HG02840 (cell line): ENCODE measurements around the gene HCN4.
"Not testable (repeated sequence)": the region's sequence is repeated elsewhere in the genome, so short reads cannot be mapped to it uniquely, and the experiment has no call there.

Experiments used
- ATAC-seq: cut with Tn5 transposase; IDR thresholded peaks from one replicate; pipeline ENCODE4 v1.9.1; 2021; ENCODE audit warnings: mild to moderate bottlenecking, moderate library complexity, moderate number of reproducible peaks; ENCODE audit not compliant: unreplicated experiment, low FRiP score

The HCN4 gene

DNA sequence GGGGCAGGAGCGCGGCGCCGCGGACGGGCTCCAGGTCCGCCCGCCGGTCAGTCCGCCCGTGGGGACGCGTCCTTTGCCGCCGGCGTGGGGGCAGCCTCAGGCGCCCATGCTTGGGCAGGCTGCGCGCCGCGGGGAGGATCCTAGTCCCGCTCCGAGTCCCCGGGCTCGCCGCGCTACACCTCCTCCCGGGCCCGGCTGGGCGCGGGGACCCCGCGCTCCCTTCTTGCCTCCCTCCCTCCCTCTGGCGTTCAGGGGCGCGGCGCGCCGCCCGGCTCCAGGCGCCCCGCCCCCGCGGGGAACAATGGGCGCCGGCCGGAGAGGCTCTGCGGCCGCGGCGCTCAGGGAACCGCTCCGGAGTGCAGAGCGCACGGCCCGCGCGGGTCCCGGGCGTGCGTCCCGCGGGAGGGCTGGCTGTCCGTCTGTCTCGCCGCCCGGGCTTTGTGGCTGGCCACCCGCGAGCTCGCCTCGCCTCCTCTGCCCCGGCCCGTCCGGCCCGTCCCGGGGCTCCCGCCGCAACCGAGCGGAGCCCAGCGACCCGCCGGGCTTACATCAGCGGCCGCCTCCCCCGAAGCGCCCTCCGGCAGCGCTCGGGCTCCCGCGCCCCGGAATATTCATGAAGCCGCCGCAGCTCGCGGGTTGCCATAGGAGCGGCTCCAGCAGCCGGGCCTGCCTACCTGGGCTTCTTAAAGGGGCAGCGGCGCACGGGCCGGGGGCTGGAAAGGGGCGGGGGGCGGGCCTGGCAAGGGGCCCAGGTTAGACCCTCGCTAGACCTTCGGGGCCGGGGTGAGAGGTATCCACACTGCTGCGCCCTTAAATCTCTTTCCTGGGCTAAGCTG, at the start of gene HCN4:
HCN4 (minus strand) TSS at position 658 of the 836 bp plus-strand sequence. CDS start 688 bp downstream, outside the sequence.
- no peak for ATAC-seq

DNA sequence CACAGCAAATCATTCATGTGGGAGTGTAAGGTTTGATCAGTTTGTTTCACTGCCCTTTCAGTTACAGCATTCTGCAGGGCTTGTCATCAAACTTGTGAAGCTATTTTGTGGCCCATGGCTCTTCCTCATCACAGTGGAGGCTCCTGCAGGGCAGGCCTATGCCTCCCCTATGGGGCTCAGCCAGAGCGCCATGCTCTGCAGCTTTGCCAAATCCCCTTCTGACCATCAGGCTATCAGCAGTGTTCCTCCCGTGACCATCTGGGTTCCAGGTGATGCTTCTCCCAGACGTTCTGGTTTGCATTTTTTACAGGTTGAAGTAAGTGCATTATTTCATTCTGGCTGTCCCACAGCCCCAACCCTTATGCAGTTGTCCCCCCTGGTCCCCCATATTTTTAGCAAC, 46.1 kb upstream of the HCN4 start:
- ATAC-seq, result no peak

DNA sequence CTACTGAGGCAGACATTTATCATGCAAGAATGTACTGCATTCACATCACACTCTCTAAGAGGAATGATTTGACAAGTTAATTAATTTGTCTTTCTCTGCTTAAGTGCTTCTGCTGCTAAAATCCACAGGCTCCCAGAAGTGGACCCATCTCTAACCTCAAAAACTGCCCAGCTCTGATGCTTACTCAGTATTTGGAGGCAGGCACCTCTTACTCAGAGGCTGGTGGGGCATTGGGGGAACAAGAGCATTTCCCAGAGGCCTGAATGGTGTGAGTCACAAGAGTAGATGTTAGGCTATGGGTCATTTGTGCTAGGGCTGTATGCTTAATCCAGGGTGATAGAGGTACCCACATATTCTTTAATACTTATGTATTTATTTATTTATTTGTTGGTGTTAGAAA, 34.4 kb upstream of the HCN4 start:
- no peak for ATAC-seq

DNA sequence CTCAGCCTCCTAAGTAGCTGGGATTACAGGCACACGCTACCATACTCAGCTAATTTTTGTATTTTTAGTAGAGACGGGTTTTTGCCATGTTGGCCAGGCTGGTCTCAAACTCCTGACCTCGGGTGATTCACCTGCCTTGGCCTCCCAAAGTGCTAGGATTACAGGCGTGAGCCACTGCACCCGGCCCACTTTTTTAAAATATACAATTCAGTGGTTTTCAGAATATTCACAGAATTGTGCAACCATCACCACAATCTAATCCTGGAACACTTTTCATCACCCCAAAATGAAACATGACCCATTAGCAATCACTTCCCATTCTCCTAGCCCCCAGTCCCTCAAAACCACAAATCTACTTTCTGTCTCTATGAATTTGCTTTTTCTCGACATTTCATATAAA, 31.5 kb upstream of the HCN4 start:
- not testable (repeated sequence) for ATAC-seq

DNA sequence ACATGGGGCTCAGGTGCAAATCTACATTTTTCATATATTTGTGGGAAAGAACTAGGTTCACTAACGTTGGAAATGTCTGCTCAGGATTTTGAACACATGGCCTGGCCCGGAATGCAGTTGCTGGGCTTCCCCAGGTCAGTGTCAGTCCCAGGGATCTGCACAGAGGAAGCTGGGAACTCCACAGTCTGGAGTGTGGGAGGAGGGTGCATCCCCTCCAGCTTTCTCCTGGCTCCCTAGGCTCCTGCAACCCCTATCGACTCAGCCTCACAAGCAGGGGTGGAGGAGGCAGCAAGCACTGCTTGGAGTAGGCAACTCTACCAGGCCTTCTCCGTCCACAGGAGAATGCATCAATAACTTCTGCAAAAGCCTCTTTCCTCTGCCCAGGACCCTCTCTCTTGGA, 30.1 kb upstream of the HCN4 start:
- ATAC-seq, result no peak

DNA sequence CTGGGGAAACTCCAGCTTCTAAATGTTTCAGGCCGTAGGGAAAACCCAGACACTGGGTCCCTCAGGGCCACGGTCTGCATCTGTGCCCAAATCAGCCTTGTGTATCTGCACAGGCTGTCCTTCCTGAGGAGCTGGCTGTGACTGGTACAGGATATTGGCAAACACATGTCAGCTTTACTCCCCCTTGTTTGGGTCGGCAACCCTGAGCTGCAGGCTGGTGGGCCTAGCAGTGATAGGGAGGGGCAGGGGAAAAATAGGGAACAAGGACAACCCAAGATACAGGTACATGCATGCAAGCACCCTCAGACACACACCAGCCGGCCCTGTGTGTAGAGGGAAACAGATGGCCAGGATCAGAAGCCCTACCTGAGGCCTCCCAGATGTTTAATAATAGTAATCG, 28.7 kb upstream of the HCN4 start:
- ATAC-seq, result no peak

DNA sequence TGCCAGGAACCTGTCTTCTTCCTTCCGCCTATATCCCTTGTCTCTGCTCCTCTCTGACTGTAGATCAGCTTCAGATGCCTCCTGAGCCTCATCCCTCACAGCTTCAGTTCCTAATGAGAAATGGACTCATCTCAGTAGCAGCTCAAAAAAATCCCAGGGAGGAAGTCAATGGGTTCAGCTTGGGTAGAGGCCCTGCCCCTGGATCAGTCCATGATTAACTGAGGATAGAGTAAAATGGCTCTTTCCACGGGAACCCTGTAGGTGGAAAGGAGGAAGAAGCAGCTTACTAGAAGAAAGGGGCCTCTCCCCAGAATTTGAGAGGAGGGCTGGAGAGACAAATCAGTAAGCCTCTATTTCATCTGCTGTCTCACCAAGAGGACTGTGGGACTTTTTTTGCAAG, 26.9 kb upstream of the HCN4 start:
- ATAC-seq, result no peak

DNA sequence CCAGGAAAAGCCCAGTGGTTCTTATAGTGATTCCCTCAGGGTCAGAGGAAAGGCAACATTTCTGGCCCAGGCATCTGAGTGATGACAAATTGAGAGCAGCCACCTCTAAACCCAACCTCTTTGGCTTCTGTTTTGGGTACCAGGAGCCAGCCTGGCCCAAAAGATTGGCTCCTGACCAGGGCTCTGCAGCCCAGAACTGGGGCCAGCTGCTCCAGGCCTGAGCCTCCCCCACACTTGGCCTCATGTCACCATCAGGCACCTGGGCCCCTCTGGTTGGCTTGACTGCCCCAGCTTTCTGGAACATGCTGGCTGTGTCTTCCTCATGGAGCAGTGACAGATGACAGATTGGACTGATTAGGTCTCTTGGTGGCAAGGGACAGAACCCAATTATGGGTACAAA, 26.0 kb upstream of the HCN4 start:
- no peak for ATAC-seq

DNA sequence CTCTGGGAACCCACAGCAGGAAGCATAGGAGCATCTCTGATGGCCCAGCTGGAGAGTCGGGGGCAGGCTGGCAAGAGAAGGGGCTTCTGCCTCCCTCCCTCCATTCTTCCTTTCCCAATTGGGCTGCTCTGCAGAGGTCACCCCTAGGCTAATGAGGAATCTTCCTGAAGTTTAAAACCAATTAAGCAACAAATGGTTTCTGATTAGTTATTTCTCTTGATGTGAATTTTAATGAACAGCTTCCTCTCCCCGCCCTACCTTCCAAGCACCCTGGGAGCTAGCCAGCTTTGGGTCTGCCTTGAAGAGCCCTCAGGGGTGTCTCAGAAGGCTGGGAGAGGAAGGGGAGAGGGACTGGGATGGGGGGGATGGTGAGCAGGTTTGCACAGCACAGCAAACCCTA, 24.6 kb upstream of the HCN4 start:
- ATAC-seq, result no peak

DNA sequence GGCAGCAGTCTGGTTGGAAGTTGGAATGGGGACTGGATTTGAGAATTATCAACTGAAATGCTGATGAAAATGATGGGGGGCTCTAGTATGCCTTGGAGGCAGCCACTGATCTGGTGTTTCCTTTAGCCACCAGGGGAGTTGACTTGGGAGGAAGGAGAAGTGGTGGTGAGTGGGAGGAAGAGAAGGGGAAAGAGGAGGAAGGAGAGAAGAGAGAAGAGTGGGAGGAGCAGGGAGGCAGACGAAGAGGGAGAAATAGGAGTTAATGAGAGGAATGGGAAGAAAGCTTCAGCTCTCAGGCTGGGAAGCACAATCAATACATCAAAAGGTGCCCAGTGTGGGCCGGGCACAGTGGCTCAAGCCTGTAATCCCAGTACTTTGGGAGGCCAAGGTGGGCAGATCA, 23.3 kb upstream of the HCN4 start:
- no peak for ATAC-seq

DNA sequence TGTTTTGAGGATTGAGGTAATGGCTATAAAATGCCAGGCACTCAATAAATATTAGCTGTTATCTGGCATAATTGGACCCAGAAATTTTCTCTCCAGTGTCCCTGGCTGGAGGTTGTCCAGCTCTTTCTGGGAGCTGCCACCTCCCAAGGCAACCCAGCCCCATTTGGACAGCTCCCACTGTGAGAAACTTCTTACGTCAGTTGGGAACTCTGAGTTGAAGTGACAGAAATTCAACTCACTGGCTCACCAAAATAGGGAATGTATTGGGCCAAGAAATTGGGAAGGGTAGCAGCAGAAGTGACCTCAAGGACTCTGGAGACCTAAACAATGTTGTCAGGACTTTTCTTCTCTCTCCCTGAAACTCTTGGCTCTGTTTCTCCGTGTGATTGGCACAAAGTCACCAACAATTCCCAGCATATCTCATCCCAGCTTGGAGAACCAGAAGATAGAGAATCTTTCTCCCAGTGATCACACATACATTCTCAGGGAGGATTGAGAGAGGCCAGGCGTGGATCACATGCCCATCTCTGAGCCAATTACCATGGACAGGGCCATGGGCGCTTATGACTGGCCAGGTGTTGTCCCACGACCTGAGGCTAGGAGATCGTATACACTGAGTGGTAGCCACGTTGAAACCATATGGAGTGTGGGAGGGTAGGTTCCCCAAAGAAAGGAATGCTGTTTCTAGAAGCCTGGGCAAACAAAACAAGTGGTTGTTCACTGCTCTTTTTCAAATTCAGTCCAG, 22.5 kb upstream of the HCN4 start:
- no peak for ATAC-seq

DNA sequence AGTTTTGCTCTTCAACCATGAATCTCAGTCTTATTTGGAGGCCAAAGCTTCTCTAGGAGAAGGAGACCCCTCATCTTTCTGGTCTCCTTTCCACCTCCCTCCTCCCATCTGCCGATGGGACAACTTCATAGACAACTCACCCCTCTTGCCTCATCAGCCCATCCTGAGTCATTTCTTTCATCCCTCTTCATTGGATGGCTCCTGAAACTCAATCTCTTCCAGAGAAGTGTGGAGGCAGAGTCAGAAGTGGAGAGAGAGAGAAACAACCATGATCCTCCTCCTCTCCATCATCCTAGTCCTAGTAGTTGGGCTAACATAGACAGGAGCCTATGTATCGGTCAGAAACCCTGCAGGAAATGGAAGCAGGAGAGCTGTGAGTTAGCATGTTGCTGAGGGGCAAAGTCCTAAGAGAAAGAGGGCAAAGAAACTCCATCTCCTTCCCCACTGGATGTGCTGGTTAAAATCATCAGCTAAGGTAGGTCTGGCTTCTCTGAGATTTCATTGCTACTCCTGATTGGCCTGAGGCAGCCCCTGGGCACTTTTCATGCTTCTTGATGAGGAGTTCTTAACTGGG, 21.3 kb upstream of the HCN4 start:
- no peak for ATAC-seq

DNA sequence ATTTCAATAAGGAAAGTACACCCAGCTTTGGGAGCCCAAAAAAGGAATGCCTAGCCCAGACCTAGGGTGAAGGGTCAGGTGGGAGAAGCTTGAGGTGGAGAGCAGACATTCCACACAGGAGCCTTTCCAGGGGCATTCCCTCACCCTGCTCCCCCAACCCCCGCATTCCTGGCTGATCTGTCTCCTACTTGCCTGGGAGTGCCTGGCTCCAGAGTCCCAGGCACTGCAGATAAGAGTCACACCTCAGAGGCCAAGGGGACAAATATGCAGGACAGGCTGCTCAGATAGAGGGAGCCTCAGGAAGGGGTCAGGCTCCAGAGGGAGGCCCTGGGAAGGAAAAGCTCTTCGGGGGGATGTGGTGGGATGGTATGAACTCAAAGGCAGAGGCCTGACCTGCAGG, 20.8 kb upstream of the HCN4 start:
- no peak for ATAC-seq

DNA sequence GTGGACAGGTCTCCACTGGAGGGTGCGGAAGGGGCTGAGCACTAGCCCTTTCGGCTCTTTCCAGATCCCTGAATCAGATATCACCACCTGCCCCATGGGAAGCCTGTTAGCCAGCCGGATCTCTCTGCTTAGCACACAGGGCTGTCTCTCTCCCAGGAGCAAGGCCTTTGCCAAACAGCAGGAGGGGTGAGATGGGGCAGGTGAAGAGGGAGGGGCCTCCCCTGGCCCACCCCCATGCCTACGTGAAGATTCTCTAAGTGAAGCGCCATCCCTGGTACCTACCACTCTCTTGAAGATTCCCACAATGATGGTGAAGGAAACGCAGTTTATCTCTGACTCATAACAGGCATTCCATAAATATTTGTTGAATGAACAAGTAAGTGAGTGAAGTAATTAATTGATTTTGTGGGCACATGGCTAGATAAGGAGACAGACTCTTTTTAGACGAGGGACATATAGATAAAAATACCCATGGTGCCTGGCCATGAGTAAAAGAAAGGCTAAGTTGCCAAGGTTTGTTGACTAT, 19.6 kb upstream of the HCN4 start:
- ATAC-seq, result no peak

DNA sequence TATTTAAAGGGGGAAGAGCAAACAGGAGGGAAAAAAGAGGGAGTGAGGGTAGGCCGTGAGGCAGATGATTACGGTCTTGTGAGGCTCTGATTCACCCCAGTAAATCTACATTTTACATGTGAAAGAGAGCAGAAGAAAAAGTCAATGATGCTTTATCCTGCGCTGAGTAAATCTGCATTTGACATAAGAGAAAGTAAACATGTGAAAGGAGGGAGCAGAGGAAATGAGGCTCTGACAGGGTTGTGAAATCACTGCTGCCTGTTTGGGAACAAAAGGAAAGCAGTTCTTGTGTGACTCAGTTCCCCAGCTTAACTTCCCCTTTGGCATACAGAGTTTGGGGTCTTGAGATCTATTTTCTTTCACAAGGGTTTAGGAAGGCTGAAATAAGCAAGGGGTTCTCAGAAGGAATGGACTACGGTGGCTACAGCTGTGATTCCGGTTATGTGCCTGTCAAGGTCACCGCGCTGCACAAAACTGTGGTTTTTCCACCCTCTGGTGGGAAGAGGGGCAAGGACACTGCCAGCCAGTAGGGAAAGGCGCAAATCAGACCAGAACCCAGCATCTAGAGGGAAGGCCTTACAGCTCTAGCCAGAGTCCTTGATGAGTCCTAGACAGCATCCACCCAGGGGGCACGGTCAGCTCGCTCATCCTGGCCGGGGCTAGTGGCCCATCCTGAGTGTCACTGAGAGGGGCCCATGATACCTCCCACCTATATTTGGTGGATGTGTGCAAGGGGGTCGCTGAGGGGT, 18.9 kb upstream of the HCN4 start:
- no peak for ATAC-seq

DNA sequence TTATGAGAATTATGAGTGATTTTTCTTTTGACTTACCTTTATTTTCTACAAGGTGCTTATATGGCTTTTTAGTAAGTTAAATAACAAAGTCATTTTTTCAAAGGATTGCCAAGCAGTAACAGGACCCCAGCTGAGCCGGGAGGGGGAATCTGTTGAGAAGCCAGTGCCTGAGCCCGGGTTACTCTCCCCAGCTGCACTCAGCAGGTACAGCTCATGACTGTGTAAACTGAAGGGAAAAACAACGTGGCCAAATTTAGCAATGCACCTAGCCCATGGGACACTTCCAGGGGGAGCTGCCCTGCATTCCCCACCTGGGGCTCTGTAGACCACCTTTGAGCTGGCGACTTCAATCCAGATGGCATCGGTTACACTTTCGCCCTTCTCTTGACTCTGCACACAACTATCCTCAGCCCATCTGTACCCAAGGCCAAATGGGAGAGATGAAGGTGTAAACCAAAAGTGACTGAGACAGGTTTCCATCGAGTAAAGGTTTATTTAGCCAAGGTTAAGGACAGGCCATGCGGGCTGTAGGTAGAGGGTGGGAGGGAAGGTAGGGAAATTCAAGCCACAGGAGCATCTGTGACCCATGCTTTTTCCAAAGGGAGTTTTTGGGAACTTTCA, 18.2 kb upstream of the HCN4 start:
- no peak for ATAC-seq

DNA sequence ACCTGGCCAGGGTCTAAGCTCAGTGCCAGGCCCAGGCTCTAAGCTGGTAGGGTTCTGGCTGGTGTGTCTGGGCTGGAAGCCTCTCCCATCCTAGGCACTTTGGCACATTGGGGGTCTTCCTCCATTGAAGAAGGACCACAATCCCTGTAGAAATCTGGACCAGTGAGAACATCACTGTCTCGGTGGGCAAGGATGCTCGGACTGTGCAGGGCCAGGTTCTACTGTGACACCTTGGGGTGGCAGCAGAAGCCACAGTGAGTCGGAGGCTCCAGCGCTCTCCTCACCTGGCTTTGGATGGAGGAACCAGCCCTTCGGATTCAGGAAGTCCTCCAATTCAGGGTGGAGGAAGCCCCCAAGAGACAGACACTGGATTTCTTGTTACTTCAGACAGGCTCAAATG, 17.5 kb upstream of the HCN4 start:
- no peak for ATAC-seq

DNA sequence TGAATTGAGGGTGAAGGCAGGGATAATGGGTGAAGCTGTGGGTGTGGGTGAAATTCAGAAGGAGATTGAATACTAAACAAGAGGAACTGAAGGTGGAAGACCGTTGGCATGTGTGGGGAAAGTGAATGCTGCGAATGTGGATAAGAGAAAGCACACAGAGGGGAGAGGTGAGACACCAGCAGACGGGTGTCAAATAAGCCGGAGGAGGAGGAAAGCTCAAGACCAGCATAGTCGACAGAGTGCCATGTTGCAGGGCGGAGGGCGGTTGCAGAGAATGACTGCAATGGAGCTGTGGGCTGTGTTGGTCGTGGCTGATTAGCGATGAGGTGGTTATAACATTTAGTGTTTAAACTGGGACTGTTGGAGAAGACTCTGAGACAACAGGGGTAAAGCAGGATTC, 16.4 kb upstream of the HCN4 start:
- no peak for ATAC-seq

DNA sequence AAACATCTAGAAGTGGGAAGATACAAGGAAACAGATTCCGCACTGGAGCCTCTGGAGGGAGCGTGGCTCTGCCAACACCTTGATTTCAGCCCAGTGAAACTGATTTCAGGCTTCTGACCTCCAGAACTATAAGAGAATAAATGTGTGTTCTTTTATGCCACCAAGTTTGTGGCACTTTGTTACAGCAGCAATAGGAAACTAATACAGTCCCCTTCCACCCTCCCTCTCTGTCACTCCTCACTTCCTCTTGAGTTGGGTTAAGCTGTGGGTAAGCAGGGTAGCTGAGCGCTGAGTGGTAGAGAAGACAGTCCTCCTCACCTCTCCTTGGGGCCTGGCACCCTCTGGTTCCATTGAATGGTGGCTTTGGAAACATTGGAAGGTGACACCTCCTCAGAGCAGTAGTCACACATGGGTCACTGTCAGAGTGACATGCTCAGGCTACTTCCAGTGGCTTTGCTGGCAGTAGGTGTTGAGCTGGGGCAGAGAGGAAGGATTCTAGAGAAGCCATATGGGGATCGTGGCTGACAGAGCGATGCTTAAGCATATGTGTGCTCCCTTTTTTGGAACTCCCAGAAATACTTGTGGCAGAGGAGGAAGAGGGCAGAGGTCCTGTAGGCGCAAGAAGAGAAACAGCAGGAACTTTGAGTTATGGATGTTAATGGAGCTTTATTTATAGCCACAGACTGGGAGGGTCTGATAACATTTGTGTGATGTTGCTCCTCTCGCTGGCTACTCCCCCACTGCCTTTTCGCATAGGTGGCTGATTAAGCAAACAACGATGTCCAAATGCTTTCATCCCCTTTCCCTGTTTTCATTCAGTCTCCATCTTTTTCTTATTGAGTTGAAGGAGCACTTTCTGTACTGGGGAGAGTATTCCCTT, 14.8 kb upstream of the HCN4 start:
- ATAC-seq, result no peak
